RWPE2 (cell line): Measurements from ENCODE around the gene NGB.
A peak's percentile ranks its signal among the peaks of the same experiment; 100 is the strongest.

Experiments used
- ATAC-seq: fragments of 200-7000 bp; cut with Tn5 transposase; 3 replicates; pipeline ENCODE4 v1.9.1; 2021; ENCODE audit warnings: low read depth
- DNase-seq: peaks from one replicate; pipeline ENCODE4 v3.0.0-alpha.2; 2020; ENCODE audit warnings: low spot score
- H3K27ac ChIP-seq: fragments of 450-650 bp; 2 replicates; pipeline ENCODE4 v1.5.1; 2017; ENCODE audit warnings: mild to moderate bottlenecking; ENCODE audit not compliant: poor library complexity, severe bottlenecking
- H3K27me3 ChIP-seq: fragments of 250-450 bp; sonication (Bioruptor Pico); 2 replicates; pipeline ENCODE4 v1.5.1; 2021; ENCODE audit warnings: mild to moderate bottlenecking, moderate library complexity; ENCODE audit not compliant: insufficient read depth, poor library complexity, severe bottlenecking
- H3K36me3 ChIP-seq: fragments of 250-450 bp; sonication (Bioruptor Pico); 2 replicates; pipeline ENCODE4 v1.5.1; 2020; ENCODE audit warnings: low read depth, mild to moderate bottlenecking, moderate library complexity
- H3K4me1 ChIP-seq: fragments of 250-450 bp; sonication (Bioruptor Pico); 2 replicates; pipeline ENCODE4 v1.5.1; 2021; ENCODE audit warnings: mild to moderate bottlenecking, moderate library complexity; ENCODE audit not compliant: insufficient read depth, poor library complexity, severe bottlenecking
- H3K4me3 ChIP-seq: fragments of 250-450 bp; sonication (Bioruptor Pico); 2 replicates; pipeline ENCODE4 v1.5.1; 2021; ENCODE audit warnings: mild to moderate bottlenecking, moderate library complexity; ENCODE audit not compliant: severe bottlenecking
- H3K9me3 ChIP-seq: fragments of 250-450 bp; sonication (Bioruptor Pico); 2 replicates; pipeline ENCODE4 v1.5.1; 2021; ENCODE audit warnings: mild to moderate bottlenecking, moderate library complexity; ENCODE audit not compliant: severe bottlenecking
- TF ChIP-seq, protein P1 (sequence below): fragments of 450-650 bp; IDR thresholded peaks from one replicate; pipeline ENCODE4 v1.5.1; 2017; ENCODE audit warnings: mild to moderate bottlenecking, moderate library complexity; ENCODE audit not compliant: poor library complexity, severe bottlenecking

The NGB gene

DNA sequence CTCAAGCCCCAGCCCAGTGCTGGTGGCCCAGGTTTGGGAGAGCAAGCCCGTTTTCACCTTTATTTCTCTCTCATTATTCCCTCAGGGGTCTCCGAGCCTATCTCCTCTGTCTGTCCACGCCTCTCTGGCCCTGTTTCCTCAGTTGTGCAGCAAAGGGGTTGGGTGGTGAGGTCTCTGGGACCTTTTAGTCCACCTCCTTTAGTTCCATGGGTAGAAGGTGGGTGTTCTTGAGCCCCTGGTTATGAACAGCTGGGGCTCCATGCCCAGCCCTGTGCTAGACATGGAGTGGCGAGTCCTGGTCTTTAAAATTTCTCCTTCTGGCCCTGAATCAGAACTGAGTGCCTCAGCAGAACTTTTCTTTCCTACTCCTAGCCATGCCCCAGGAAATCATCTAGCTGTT lies 1.3 kb upstream of the NGB start:
- Histone ChIP-seq H3K4me3 (no peak overlapping the region), H3K9me3 (peaks cover 5% of the 10 kb centered on the region), H3K27ac (no peak overlapping the region), H3K27me3 (peaks cover 22% of the 10 kb centered on the region), H3K4me1 (peaks cover 4% of the 10 kb centered on the region), H3K36me3 (no peaks in the 10 kb centered on the region)
- DNase-seq (no peak), ATAC-seq (no peak)
- TF ChIP-seq, protein P1, sequence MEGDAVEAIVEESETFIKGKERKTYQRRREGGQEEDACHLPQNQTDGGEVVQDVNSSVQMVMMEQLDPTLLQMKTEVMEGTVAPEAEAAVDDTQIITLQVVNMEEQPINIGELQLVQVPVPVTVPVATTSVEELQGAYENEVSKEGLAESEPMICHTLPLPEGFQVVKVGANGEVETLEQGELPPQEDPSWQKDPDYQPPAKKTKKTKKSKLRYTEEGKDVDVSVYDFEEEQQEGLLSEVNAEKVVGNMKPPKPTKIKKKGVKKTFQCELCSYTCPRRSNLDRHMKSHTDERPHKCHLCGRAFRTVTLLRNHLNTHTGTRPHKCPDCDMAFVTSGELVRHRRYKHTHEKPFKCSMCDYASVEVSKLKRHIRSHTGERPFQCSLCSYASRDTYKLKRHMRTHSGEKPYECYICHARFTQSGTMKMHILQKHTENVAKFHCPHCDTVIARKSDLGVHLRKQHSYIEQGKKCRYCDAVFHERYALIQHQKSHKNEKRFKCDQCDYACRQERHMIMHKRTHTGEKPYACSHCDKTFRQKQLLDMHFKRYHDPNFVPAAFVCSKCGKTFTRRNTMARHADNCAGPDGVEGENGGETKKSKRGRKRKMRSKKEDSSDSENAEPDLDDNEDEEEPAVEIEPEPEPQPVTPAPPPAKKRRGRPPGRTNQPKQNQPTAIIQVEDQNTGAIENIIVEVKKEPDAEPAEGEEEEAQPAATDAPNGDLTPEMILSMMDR: no peak

DNA sequence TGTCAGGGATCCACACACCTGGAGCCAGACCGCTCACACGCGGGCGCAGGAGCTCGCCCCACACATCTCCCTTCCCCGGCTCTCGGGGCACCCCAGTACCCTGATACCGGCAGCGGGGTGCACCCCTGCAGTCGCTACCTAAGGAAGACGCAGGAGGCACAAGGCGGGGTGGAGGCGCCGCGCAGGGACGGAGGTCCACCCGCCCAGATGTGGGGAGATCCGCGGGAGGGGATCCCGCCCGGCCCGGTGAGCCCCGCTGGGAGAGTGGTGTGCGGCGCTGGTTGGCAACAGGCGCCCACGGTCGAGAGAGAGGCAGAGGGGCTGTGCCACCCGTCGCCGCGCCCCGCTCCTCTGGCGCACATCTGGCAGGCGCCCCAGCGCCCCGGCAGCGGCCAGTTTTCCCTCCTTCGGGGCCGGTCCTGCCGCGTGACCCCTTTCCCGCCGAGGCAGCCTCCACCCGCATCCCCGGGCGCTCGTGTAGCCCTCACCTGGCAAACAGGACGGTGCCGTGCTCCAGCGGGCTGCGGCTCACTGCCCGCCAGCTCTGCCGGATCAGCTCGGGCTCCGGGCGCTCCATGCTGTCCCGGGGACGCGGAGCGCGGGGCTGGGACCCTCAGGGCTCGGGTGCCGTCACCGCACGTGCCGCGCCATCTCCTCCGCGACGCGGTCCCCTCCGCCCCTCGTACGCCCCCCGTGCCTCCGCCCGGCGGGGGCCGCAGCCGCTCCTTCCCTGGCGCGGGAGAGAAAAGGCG lies 469 bp downstream of the NGB start:
- Histone ChIP-seq H3K9me3 (peaks cover 5% of the 10 kb centered on the region), H3K27me3 (peaks cover 22% of the 10 kb centered on the region), H3K36me3 (no peaks in the 10 kb centered on the region), H3K27ac (no peak overlapping the region), H3K4me1 (peaks cover 4% of the 10 kb centered on the region), H3K4me3 (peak overlapping the region; percentile 8)
- TF ChIP-seq, protein P1: no peak
- peak; percentile 20 for ATAC-seq
- no peak for DNase-seq

DNA sequence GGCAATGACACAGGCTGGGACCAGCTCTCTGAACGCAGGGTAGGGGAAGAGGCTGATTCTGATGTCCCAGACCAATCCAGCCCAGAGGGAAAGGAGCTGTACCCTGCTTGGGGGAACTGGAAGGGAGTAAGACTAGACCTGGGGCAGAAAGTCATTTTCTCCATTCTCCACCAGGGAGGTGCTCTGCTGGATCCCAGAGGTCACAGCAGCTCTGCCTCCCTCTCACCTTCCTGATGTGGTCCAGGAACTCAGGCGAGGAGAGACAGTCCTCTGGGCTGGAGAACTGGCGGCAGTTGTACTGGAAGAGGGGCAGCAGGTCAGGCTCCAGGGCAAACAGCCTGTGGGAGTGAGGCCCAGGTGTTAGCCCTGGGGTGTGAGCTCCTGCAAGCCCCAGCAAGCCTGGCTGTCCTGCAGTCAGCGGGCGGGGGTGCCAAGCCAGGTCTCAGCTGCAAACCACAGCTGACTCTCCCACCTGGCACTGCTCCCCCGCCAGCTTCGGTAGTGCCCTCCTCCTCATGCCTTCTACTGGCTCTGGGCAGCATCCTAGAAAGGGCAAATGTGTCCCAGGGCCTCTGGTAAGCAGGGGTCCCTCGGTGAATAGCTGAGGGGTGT lies 1.9 kb downstream of the NGB start:
- peak; percentile 80 for ATAC-seq
- H3K9me3 ChIP-seq: peaks cover 5% of the 10 kb centered on the region
- H3K27me3 ChIP-seq: peaks cover 22% of the 10 kb centered on the region
- no peak for DNase-seq
- TF ChIP-seq, protein P1: no peak
- H3K36me3 ChIP-seq: no peaks in the 10 kb centered on the region
- no peak overlapping the region for H3K4me3 ChIP-seq
- peaks cover 4% of the 10 kb centered on the region for H3K4me1 ChIP-seq
- H3K27ac ChIP-seq: no peak overlapping the region

DNA sequence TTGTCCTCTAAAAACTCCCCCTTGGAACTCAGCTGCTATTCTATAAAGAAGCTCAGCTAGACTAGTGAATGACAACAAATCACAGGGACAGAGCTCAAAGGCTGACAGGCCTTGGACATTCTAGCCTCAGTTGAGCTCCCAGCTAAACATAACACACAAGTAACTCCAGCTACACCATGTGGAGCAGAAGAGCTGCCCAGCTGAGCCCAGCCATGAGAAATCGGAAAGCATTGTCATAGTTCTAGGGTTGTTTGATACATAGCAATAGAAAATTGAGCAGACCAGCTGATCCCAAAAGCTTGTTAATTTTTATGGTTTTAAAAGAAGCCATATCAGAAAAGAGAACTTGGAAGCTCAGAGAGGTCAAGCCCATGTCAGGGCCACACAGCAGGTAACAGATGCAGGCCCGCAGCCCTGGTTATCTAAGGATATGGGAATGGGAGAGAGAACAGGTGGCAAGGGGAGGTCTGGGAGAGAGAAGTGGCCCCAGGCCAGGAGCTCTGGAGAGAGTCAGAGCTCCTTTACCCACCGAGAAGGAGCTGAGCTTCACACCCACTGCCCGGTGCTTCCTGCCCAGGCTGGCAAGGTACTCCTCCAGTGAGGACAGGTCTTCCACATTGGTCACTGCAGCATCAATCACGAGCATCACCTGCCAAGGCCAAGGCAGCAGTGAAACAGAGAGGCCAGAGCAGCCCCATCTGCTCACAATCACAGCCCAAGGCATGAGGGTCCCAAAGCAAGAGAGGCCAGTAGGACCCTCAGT lies 2.9 kb downstream of the NGB start:
- ATAC-seq: no peak
- no peak for DNase-seq
- TF ChIP-seq, protein P1: no peak

More for the DNA sequence above, 2.9 kb downstream of the NGB start:
- peaks cover 22% of the 10 kb centered on the region for H3K27me3 ChIP-seq
- peaks cover 5% of the 10 kb centered on the region for H3K9me3 ChIP-seq
- H3K36me3 ChIP-seq: no peaks in the 10 kb centered on the region
- H3K27ac ChIP-seq: no peak overlapping the region
- peaks cover 4% of the 10 kb centered on the region for H3K4me1 ChIP-seq
- no peak overlapping the region for H3K4me3 ChIP-seq
